PFSK-1 (cell line): ENCODE measurements around the gene GMPS.

Source experiments
- POLR2AphosphoS5 ChIP-seq: IDR thresholded peaks from 2 replicates; pipeline ENCODE4 v1.6.1; 2012; ENCODE audit warnings: low read depth, mild to moderate bottlenecking, control low read depth, low read length, moderate library complexity
- SIN3A ChIP-seq: IDR thresholded peaks from 2 replicates; pipeline ENCODE4 v1.6.1; 2012; ENCODE audit warnings: mild to moderate bottlenecking, low read length, moderate library complexity, borderline replicate concordance; ENCODE audit not compliant: insufficient read depth
- TAF1 ChIP-seq: IDR thresholded peaks from 2 replicates; pipeline ENCODE4 v1.6.1; 2012; ENCODE audit warnings: low read length, control low read depth, borderline replicate concordance; ENCODE audit not compliant: insufficient read depth

GRCh38 chr3:155989536-155989935, 119.1 kb downstream of the GMPS start:
- TF ChIP-seq POLR2AphosphoS5 (no peak), SIN3A (no peak), TAF1 (no peak)
